BLaER1 (cell line): ENCODE measurements around the gene P2RY13.

Source experiments
- H3K27ac ChIP-seq: shearing (Covaris generic); formaldehyde crosslinking; 2 replicates; pipeline ENCODE4 v1.8.1; 2022
- H3K27me3 ChIP-seq: shearing (Covaris generic); formaldehyde crosslinking; 2 replicates; pipeline ENCODE4 v1.8.1; 2022
- H3K36me3 ChIP-seq: shearing (Covaris generic); formaldehyde crosslinking; 2 replicates; pipeline ENCODE4 v1.8.1; 2022
- H3K4me1 ChIP-seq: shearing (Covaris generic); formaldehyde crosslinking; 2 replicates; pipeline ENCODE4 v1.8.1; 2022
- H3K4me2 ChIP-seq: shearing (Covaris generic); formaldehyde crosslinking; 2 replicates; pipeline ENCODE4 v1.8.1; 2022
- H3K4me3 ChIP-seq: shearing (Covaris generic); formaldehyde crosslinking; 2 replicates; pipeline ENCODE4 v1.8.1; 2022
- H3K9ac ChIP-seq: shearing (Covaris generic); formaldehyde crosslinking; 2 replicates; pipeline ENCODE4 v1.8.1; 2022
- H3K9me3 ChIP-seq: shearing (Covaris generic); formaldehyde crosslinking; 2 replicates; pipeline ENCODE4 v1.8.1; 2022
- H4K20me1 ChIP-seq: shearing (Covaris generic); formaldehyde crosslinking; 2 replicates; pipeline ENCODE4 v1.8.1; 2022
- Cebpa-rat ChIP-seq: shearing (Covaris generic); IDR thresholded peaks from 2 replicates; pipeline ENCODE4 v1.8.1; 2022

P2RY13 gene

DNA sequence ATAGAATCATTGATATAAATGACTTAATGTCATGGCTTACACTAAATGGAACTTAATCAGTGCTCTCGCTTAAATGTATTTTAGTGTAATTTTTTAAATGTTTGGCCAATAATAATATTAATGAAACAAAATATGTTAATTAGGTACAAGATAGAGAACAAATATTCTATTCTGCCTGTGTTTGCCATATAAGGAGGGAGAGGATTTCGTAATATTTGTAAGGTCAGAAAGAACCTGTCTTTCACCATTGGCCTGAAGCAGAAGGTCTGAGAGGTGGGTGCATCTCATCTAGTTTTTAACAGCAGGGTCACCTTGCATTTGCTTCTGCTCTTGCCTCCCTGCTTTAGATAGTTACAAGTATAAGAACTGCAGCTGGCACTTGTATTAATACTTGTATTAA lies 15.2 kb downstream of the P2RY13 start:
- Histone ChIP-seq H3K4me2 (no peak overlapping the region), H3K9me3 (no peaks in the 10 kb centered on the region), H3K36me3 (no peaks in the 10 kb centered on the region), H3K27me3 (no peaks in the 10 kb centered on the region), H3K4me3 (no peak overlapping the region), H3K9ac (no peak overlapping the region), H4K20me1 (no peaks in the 10 kb centered on the region), H3K27ac (no peak overlapping the region), H3K4me1 (no peaks in the 10 kb centered on the region)
- peak; percentile 25; the same call in 1 of the 2 replicates for TF ChIP-seq Cebpa-rat

DNA sequence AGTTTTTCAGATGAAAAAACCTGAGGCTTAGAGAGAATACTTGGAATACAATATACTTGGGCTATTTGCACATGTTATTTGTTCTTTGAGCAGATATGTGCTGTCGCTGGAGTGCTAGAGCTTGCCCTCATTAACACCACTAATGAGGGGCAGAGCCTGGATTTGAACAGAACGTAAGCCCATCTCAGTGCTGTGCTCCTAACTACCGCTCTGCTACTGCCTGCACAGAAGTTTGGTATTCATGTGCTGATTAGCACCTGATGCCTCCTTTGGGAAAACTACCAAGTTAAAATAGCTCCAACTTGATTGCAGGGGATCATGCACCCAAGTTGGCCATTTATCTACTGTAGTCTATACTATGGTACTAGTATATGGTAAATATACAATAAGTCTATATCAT lies 16.4 kb downstream of the P2RY13 start:
- Histone ChIP-seq H4K20me1 (no peaks in the 10 kb centered on the region), H3K4me3 (no peak overlapping the region), H3K27ac (no peak overlapping the region), H3K9me3 (no peaks in the 10 kb centered on the region), H3K4me2 (no peak overlapping the region), H3K27me3 (no peaks in the 10 kb centered on the region), H3K9ac (no peak overlapping the region), H3K4me1 (no peaks in the 10 kb centered on the region), H3K36me3 (no peaks in the 10 kb centered on the region)
- no peak for TF ChIP-seq Cebpa-rat

DNA sequence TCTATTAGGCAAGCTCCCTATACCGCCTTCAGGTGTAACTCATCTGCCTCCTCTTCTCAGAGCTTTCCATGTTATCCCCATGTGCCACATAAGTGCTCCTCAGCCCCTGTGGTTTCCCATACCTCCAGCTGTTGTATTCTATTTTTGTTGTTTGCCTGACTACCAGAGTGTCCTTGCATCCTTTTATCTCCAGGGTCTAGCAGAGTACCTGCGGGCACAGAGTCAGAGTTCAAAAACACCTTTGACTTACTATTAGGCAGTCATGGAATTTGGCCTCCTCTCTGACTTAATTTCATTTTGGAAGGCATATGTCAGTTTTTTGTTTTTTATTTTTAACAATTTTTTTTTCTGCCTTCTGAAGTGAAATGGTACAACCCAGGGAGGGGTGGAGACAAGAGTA lies 19.8 kb downstream of the P2RY13 start:
- no peak overlapping the region for H3K4me3 ChIP-seq
- H4K20me1 ChIP-seq: no peaks in the 10 kb centered on the region
- no peak overlapping the region for H3K9ac ChIP-seq
- no peaks in the 10 kb centered on the region for H3K36me3 ChIP-seq
- no peak overlapping the region for H3K27ac ChIP-seq
- no peaks in the 10 kb centered on the region for H3K9me3 ChIP-seq
- no peak for TF ChIP-seq Cebpa-rat
- no peak overlapping the region for H3K4me2 ChIP-seq
- no peaks in the 10 kb centered on the region for H3K27me3 ChIP-seq
- H3K4me1 ChIP-seq: no peaks in the 10 kb centered on the region

DNA sequence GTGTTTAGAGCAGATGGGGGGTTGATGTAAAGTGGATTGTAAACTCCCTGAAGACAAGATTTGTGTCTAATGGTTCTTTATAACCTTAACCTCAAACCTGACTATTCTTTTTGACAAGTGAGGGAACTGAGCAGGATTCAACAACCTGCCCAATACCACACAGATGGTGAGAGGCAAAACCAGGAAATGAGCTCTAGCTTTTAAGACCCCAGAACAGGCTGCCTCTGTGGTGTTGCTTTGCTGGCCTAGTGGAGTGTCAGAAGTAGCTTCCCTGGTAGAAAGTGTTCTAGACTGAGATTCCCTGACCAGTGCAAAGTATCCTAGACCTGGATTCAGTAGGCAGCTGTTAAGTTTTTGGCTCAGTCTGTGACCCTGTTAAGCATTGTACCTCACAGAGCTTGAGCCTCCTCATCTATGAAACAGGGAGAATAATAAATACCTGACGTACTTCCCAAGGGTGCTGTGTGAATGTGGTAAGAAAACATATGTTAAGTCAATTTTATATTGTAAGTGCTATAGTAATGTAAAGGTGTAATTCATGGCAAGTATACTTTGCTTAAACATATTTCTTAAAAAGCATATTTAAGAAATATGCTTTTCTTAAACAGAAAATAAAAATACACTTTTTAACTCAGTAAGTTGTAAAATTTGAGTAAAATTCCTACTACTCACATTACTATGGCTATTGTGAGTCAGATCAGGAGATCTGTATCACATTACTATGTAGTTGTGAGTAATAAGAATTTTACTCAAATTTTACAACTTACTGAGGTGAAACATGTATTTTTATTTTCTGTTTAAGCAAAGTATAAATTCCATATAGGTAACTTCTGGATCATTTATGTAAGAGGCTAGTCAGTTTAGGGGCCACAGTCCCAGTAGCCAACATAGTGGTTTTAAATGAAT lies 21.5 kb downstream of the P2RY13 start:
- H3K4me1 ChIP-seq: no peaks in the 10 kb centered on the region
- H3K9ac ChIP-seq: no peak overlapping the region
- H4K20me1 ChIP-seq: no peaks in the 10 kb centered on the region
- no peaks in the 10 kb centered on the region for H3K27me3 ChIP-seq
- no peaks in the 10 kb centered on the region for H3K36me3 ChIP-seq
- H3K9me3 ChIP-seq: no peaks in the 10 kb centered on the region
- H3K27ac ChIP-seq: no peak overlapping the region
- H3K4me2 ChIP-seq: no peak overlapping the region
- H3K4me3 ChIP-seq: no peak overlapping the region
- TF ChIP-seq Cebpa-rat: no peak

DNA sequence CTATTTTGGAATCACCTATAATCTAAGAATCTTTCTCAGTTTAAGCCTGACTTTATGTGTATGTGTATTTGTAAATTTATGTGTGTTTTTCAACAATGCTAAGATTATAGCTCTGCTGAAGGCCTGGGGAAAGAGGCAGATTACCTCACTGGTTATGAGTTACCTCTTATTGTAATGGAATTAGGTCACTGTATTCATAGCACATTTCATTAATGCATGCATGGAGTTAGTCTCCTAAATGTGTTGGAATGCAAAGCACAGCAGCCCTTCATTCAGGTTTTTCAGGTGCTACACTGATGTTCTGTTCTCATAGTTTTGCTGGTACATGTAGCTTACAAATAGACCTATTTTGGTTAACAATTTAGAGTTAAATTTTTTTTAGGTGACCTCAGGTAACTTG lies 22.2 kb downstream of the P2RY13 start:
- Histone ChIP-seq H3K36me3 (no peaks in the 10 kb centered on the region), H3K9me3 (no peaks in the 10 kb centered on the region), H3K4me1 (no peaks in the 10 kb centered on the region), H3K27ac (no peak overlapping the region), H3K4me2 (no peak overlapping the region), H3K9ac (no peak overlapping the region), H4K20me1 (no peaks in the 10 kb centered on the region), H3K27me3 (no peaks in the 10 kb centered on the region), H3K4me3 (no peak overlapping the region)
- no peak for TF ChIP-seq Cebpa-rat

DNA sequence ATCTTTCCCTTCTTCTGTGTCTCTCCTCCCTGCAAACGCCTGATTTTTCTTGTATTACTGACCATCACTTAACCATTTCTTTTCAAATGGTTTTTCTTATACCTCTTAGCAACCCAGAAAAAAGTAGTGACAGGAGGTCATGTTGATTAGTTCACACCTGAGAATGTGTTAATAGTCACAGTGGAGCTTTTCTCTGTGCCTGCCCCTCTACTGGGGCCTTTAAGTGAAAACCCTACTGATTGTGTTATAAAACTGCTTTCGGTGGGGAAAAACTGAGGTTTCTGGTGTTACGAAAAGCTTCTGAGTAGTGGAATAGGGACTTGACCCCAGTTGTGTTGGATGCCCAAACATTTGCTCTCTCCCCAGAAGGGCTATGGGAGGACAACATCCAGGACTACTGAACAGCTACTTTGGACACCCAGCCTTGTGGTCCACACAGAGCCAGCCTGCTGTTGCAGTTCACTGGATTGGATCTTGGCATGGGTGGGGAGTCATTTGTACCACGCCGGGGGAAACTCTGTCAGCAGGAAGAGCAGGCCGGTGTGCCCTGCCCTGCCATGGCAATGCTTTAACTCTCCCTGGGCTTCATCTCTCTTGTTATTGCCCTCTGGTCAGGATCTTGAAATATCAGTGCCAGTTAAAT lies 23.1 kb downstream of the P2RY13 start:
- Histone ChIP-seq H3K27me3 (no peaks in the 10 kb centered on the region), H3K4me3 (no peak overlapping the region), H3K9ac (no peak overlapping the region), H3K4me1 (no peaks in the 10 kb centered on the region), H4K20me1 (no peaks in the 10 kb centered on the region), H3K9me3 (no peaks in the 10 kb centered on the region), H3K36me3 (no peaks in the 10 kb centered on the region), H3K27ac (no peak overlapping the region), H3K4me2 (no peak overlapping the region)
- no peak for TF ChIP-seq Cebpa-rat

DNA sequence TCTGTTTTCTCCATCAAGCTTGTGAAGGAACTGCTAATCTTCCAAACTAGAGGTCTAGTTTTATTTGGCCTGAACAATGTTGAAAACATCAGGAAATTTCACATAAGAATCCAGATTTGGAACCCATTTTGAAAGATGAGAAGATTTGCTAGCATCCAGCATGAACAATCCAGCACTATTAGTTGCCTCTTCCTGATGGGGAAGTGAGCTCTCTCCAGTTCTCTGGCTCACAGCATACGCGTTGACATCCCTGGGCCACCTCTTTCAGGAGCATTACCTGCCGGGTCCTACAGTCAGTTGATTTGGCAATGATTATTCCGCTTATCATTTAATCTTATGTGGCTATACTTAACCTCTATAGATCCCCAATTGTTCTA lies 23.6 kb downstream of the P2RY13 start:
- no peaks in the 10 kb centered on the region for H3K4me1 ChIP-seq
- H3K9me3 ChIP-seq: no peaks in the 10 kb centered on the region
- no peaks in the 10 kb centered on the region for H3K36me3 ChIP-seq
- H3K4me2 ChIP-seq: no peak overlapping the region
- no peak overlapping the region for H3K27ac ChIP-seq
- no peak overlapping the region for H3K4me3 ChIP-seq
- no peak for TF ChIP-seq Cebpa-rat
- H4K20me1 ChIP-seq: no peaks in the 10 kb centered on the region
- H3K9ac ChIP-seq: no peak overlapping the region
- no peaks in the 10 kb centered on the region for H3K27me3 ChIP-seq

DNA sequence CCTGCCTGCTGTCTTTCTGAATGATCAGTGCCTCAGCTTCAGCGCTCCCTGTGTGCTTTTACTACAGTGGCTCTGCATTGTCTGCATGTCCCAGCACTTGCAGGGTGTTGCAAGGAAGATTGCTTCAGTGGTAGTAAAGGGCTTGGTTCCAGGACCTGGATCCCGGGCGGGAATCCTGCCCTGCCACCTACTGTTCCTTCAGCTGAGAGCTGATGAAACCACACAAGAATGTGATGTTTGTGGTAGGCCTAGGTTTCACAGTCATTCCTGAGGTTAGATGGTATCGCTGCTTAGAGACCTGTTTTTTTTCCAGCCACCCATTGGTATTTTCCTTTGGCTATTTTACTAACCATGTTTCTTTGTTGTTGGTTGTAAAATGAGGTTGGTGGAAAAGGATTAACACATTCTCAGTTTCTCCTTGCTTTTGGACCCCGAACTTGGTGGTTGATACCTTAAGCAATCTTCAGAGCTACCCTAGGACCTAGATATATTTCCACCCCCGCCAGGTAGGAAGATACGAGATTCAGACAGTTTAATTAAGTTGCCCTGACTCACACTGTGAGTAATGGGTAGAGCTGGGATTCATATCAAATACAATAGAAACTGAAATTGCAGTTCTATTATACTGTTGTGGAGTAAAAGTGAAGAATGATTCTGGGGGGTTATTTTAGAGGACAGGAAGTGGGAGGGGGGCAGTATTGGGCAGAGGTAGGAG lies 24.1 kb downstream of the P2RY13 start:
- H4K20me1 ChIP-seq: no peaks in the 10 kb centered on the region
- H3K4me1 ChIP-seq: no peaks in the 10 kb centered on the region
- H3K4me3 ChIP-seq: no peak overlapping the region
- TF ChIP-seq Cebpa-rat: no peak
- H3K36me3 ChIP-seq: no peaks in the 10 kb centered on the region
- no peak overlapping the region for H3K9ac ChIP-seq
- H3K9me3 ChIP-seq: no peaks in the 10 kb centered on the region
- no peak overlapping the region for H3K27ac ChIP-seq
- H3K4me2 ChIP-seq: no peak overlapping the region
- H3K27me3 ChIP-seq: no peaks in the 10 kb centered on the region

DNA sequence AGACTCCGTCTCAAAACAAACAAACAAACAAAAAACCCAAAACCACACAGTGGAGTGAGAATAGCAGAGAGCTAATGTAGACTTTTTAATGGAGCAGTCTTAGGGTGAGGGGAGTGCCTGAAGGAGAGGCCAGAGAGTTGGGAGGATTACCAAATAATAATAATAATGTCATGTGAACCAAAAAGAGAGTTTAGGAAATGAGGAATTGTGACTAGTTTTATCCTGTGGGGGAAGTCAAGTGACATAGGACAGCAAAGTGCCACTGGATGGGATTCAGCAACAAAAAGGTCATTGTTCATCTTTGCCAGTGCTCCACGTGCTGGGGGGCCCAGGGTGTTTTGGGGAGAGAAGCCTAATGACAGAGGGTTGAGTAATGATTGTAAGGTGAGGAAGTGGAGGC lies 25.6 kb downstream of the P2RY13 start:
- Histone ChIP-seq H3K9me3 (no peaks in the 10 kb centered on the region), H3K4me2 (no peak overlapping the region), H4K20me1 (no peaks in the 10 kb centered on the region), H3K4me3 (no peak overlapping the region), H3K27ac (no peak overlapping the region), H3K36me3 (no peaks in the 10 kb centered on the region), H3K27me3 (no peaks in the 10 kb centered on the region), H3K4me1 (no peaks in the 10 kb centered on the region), H3K9ac (no peak overlapping the region)
- TF ChIP-seq Cebpa-rat: no peak

DNA sequence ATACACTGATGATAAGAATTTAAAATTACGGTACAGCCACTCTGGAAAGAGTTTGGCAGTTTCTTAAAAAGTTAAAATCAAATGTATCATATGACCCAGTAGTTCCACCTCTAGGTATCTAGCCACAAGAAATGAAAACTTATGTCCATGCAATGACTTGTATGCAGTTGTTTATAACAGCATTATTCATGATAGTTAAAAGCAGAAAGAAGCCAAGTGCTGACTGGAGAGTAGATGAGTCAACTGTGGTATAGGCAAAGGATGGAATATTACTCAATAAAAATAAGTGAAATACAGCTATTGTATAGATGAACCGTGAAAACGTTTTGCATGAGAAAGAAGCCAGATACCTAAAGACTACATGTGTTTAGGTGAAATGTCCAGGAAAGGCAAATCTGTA lies 27.6 kb downstream of the P2RY13 start:
- H3K4me2 ChIP-seq: no peak overlapping the region
- H3K27me3 ChIP-seq: no peaks in the 10 kb centered on the region
- no peaks in the 10 kb centered on the region for H3K36me3 ChIP-seq
- H4K20me1 ChIP-seq: no peaks in the 10 kb centered on the region
- no peak for TF ChIP-seq Cebpa-rat
- H3K4me1 ChIP-seq: no peaks in the 10 kb centered on the region
- no peaks in the 10 kb centered on the region for H3K9me3 ChIP-seq
- no peak overlapping the region for H3K27ac ChIP-seq
- H3K9ac ChIP-seq: no peak overlapping the region
- no peak overlapping the region for H3K4me3 ChIP-seq
